Stimulated activated CD4-positive, alpha-beta T cell treated with anti-CD3 and anti-CD28 coated beads, Interleukin-12 subunit alpha, Interleukin-12 subunit beta, amount 100 ng/mL, for 48 hours (primary cell): ENCODE results near the gene SLC26A1.

Experiments
- DNase-seq, 3 donors: peaks; one replicate each; pipeline ENCODE4 v3.0.0-alpha.2; 2020; ENCODE audit warnings: low read depth in 2 of 3, low spot score in 1 of 3

The SLC26A1 gene

GRCh38 chr4:1013225-1014073, 20.2 kb upstream of the SLC26A1 start:
- no peak for DNase-seq

GRCh38 chr4:1012034-1012739, 19.0 kb upstream of the SLC26A1 start:
- DNase-seq, result no peak

GRCh38 chr4:1011666-1012033, 18.4 kb upstream of the SLC26A1 start:
- DNase-seq, result no peak

GRCh38 chr4:1011022-1011665, 17.9 kb upstream of the SLC26A1 start, which contains the start of gene FGFRL1:
Gene FGFRL1 (plus strand): TSS chr4:1011626. CDS start chr4:1012486, 860 bp downstream.
- DNase-seq, result peak; percentile 84 to 94 (median 90)

- peak; percentile 64 to 68 (median 64) for DNase-seq
Observed at GRCh38 chr4:1010395-1011021, 17.3 kb upstream of the SLC26A1 start.

GRCh38 chr4:1009542-1010394, 16.6 kb upstream of the SLC26A1 start:
- DNase-seq, result peak; percentile 37 to 64 (median 52)

- no peak for DNase-seq
Observed at GRCh38 chr4:1008840-1009541, 15.8 kb upstream of the SLC26A1 start.

- DNase-seq, result no peak
Observed at GRCh38 chr4:1006856-1007255, 13.7 kb upstream of the SLC26A1 start.

- no peak for DNase-seq
Observed at GRCh38 chr4:1004557-1005485, 11.6 kb upstream of the SLC26A1 start.

- DNase-seq, result no peak
Observed at GRCh38 chr4:1004071-1004418, 10.8 kb upstream of the SLC26A1 start.

- no peak for DNase-seq
Observed at GRCh38 chr4:1003271-1004070, 10.3 kb upstream of the SLC26A1 start.

- DNase-seq, result no peak
Observed at GRCh38 chr4:1002631-1003251, 9.5 kb upstream of the SLC26A1 start.

GRCh38 chr4:1002131-1002630, 9.0 kb upstream of the SLC26A1 start:
- DNase-seq, result no peak

- no peak for DNase-seq
Observed at GRCh38 chr4:1001561-1002130, 8.4 kb upstream of the SLC26A1 start.

- DNase-seq, result no peak
Observed at GRCh38 chr4:1000686-1001260, 7.6 kb upstream of the SLC26A1 start.

- no peak for DNase-seq
Observed at GRCh38 chr4:999882-1000425, 6.8 kb upstream of the SLC26A1 start.
